Calu3 (cell line): ENCODE measurements around the gene SURF6. TPM values are rescaled to one million over a fixed set of nuclear protein-coding genes. Genes with fewer than 3 reads are reported as not detected.
"Not testable (repeated sequence)": the region's sequence is repeated elsewhere in the genome, so short reads cannot be mapped to it uniquely, and the experiment has no call there.

Experiments used
- BruUV-seq: library from RNA; stranded (reverse); fragments of 400-500 nt; replicated peaks from 2 replicates; lab custom pipeline; 2021; lab: Mats Ljungman, UMichigan
- CTCF ChIA-PET: fragments of 300-600 bp; sonication (Branson Sonifier 250); formaldehyde crosslinking; loops from one replicate; lab custom pipeline; 2022; ENCODE audit warnings: antibody characterized with exemption; lab: Charles Lee
- DNase-seq: peaks from one replicate; pipeline ENCODE4 v3.0.0; 2022
- H3K27ac Mint-ChIP-seq: one replicate; pipeline ENCODE4 v1.8.0; 2022; ENCODE audit warnings: mixed read lengths; ENCODE audit not compliant: unreplicated experiment
- H3K27me3 Mint-ChIP-seq: one replicate; pipeline ENCODE4 v1.8.0; 2022; ENCODE audit warnings: mixed read lengths; ENCODE audit not compliant: unreplicated experiment
- H3K36me3 Mint-ChIP-seq: one replicate; pipeline ENCODE4 v1.8.0; 2022; ENCODE audit warnings: mild to moderate bottlenecking, moderate library complexity, mixed read lengths; ENCODE audit not compliant: insufficient read depth, unreplicated experiment
- H3K4me1 Mint-ChIP-seq: one replicate; pipeline ENCODE4 v1.8.0; 2022; ENCODE audit warnings: mild to moderate bottlenecking, low read depth, mixed read lengths; ENCODE audit not compliant: unreplicated experiment
- H3K4me3 Mint-ChIP-seq: one replicate; pipeline ENCODE4 v1.8.0; 2022; ENCODE audit warnings: mild to moderate bottlenecking, low read depth, moderate library complexity, mixed read lengths; ENCODE audit not compliant: unreplicated experiment
- H3K9me3 Mint-ChIP-seq: one replicate; pipeline ENCODE4 v1.8.0; 2022; ENCODE audit warnings: low read depth, mixed read lengths; ENCODE audit not compliant: unreplicated experiment
- CTCF ChIP-seq: fragments of 200-600 bp; IDR thresholded peaks from one replicate; pipeline ENCODE4 v1.8.0; 2022; ENCODE audit warnings: antibody characterized with exemption; ENCODE audit not compliant: unreplicated experiment
- intact Hi-C: fragments of 100-400 bp; cut with micrococcal nuclease; formaldehyde crosslinking; loops from one replicate; pipeline ENCODE4 v1.10.0; 2022; ENCODE audit not compliant: unreplicated experiment
- total RNA-seq: library from RNA; stranded (reverse); gene quantifications from 2 replicates; pipeline ENCODE4 v1.2.3, GENCODE V29; 2022

Gene SURF6
- total RNA-seq, 1 experiment from 2014 or later = 20.4 TPM

- no peak for TF ChIP-seq CTCF
- BruUV-seq = no TSS peak
- DNase-seq = no peak
- Mint-ChIP-seq H3K4me3 (no peak overlapping the region), H3K4me1 (no peaks in the 10 kb centered on the region), H3K36me3 (no peaks in the 10 kb centered on the region), H3K27me3 (no peaks in the 10 kb centered on the region), H3K27ac (no peak overlapping the region), H3K9me3 (no peaks in the 10 kb centered on the region)
- intact Hi-C loops = no loop called here
- CTCF ChIA-PET = interaction anchor here (0.8 to 0.9 kb wide), 3 partner anchors 11 to 98 kb away, joined by 3 to 4 read pairs (median 4); no protein-coding TSS in a partner anchor
Observed at GRCh38 chr9:133286523-133286922, 49.5 kb downstream of the SURF6 start.

- no peak overlapping the region for H3K27ac Mint-ChIP-seq
- DNase-seq = no peak
- TF ChIP-seq CTCF = no peak
- no peaks in the 10 kb centered on the region for H3K36me3 Mint-ChIP-seq
- no TSS peak for BruUV-seq
- no peaks in the 10 kb centered on the region for H3K9me3 Mint-ChIP-seq
- intact Hi-C loops = no loop called here
- no peaks in the 10 kb centered on the region for H3K4me1 Mint-ChIP-seq
- no peak overlapping the region for H3K4me3 Mint-ChIP-seq
- CTCF ChIA-PET = no interaction called here
- no peaks in the 10 kb centered on the region for H3K27me3 Mint-ChIP-seq
Observed at GRCh38 chr9:133285252-133285775, 50.7 kb downstream of the SURF6 start.

GRCh38 chr9:133284362-133284761 lies 51.6 kb downstream of the SURF6 start:
- BruUV-seq = no TSS peak
- Mint-ChIP-seq H3K4me3 (no peak overlapping the region), H3K9me3 (no peaks in the 10 kb centered on the region), H3K27me3 (no peaks in the 10 kb centered on the region), H3K27ac (no peak overlapping the region), H3K36me3 (no peaks in the 10 kb centered on the region), H3K4me1 (no peaks in the 10 kb centered on the region)
- TF ChIP-seq CTCF = no peak
- CTCF ChIA-PET = no interaction called here
- no peak for DNase-seq
- intact Hi-C loops = no loop called here

GRCh38 chr9:133283255-133284032 lies 52.5 kb downstream of the SURF6 start:
- CTCF ChIA-PET, H3K4me3 Mint-ChIP-seq, H3K36me3 Mint-ChIP-seq, H3K27ac Mint-ChIP-seq, H3K27me3 Mint-ChIP-seq, intact Hi-C loops, H3K9me3 Mint-ChIP-seq, DNase-seq, H3K4me1 Mint-ChIP-seq, BruUV-seq: not testable (repeated sequence)
